ENCODE measurements around the gene SP140.
"Not testable (repeated sequence)": the region's sequence is repeated elsewhere in the genome, so short reads cannot be mapped to it uniquely, and the experiment has no call there.

GRCh38 chr2:230311634-230312033 is 86.1 kb downstream of the SP140 start:
- TF ChIP-seq, protein P1, sequence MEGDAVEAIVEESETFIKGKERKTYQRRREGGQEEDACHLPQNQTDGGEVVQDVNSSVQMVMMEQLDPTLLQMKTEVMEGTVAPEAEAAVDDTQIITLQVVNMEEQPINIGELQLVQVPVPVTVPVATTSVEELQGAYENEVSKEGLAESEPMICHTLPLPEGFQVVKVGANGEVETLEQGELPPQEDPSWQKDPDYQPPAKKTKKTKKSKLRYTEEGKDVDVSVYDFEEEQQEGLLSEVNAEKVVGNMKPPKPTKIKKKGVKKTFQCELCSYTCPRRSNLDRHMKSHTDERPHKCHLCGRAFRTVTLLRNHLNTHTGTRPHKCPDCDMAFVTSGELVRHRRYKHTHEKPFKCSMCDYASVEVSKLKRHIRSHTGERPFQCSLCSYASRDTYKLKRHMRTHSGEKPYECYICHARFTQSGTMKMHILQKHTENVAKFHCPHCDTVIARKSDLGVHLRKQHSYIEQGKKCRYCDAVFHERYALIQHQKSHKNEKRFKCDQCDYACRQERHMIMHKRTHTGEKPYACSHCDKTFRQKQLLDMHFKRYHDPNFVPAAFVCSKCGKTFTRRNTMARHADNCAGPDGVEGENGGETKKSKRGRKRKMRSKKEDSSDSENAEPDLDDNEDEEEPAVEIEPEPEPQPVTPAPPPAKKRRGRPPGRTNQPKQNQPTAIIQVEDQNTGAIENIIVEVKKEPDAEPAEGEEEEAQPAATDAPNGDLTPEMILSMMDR (IDR thresholded peaks at IDR 0.05) = not testable (repeated sequence)
- not testable (repeated sequence) for TF ChIP-seq POLR2AphosphoS5, POLR2A (IDR thresholded peaks at IDR 0.05)

All from suprapubic skin (tissue), 4 donors.